ENCODE measurements around the gene TRAF2.
"Not testable (repeated sequence)": the region's sequence is repeated elsewhere in the genome, so short reads cannot be mapped to it uniquely, and the experiment has no call there.

The TRAF2 gene, protein sequence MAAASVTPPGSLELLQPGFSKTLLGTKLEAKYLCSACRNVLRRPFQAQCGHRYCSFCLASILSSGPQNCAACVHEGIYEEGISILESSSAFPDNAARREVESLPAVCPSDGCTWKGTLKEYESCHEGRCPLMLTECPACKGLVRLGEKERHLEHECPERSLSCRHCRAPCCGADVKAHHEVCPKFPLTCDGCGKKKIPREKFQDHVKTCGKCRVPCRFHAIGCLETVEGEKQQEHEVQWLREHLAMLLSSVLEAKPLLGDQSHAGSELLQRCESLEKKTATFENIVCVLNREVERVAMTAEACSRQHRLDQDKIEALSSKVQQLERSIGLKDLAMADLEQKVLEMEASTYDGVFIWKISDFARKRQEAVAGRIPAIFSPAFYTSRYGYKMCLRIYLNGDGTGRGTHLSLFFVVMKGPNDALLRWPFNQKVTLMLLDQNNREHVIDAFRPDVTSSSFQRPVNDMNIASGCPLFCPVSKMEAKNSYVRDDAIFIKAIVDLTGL

DNA sequence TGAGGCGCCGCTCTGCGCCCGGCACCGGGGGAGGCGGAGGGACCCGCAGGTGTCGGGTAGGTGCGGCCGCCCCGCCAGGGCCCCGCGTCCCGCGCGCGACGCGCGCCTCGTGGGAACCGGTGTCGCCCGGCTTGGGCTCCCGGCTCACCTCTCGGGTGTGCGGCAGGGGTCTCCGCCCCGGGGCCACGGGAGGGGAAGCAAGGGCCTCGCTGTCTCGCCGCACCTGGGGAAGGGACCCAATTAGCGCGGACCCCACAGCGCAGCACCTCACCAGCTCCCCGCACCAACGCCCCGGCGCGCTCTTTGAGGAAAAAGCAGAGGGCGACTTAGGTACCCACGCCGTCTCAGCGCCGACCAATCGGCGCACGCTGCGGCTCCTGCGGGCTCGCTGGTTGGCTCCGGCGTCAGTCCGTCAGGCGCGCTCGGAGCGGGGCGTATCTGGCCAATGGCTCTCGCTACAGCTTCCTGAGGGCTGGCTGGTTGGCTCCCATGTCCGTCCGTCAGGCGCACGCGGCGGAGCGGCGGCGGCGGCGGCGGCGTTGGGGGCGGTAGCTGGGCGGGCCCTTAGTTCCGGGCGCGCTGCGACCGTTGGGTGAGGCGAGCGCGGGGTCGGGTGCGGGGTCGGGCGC lies at the start of gene TRAF2:
TRAF2 (plus strand) TSS at position 567 of the 629 bp plus-strand sequence. CDS start 12,225 bp downstream, outside the sequence.
- DNase-seq, result peak; percentile 95 to 96

DNA sequence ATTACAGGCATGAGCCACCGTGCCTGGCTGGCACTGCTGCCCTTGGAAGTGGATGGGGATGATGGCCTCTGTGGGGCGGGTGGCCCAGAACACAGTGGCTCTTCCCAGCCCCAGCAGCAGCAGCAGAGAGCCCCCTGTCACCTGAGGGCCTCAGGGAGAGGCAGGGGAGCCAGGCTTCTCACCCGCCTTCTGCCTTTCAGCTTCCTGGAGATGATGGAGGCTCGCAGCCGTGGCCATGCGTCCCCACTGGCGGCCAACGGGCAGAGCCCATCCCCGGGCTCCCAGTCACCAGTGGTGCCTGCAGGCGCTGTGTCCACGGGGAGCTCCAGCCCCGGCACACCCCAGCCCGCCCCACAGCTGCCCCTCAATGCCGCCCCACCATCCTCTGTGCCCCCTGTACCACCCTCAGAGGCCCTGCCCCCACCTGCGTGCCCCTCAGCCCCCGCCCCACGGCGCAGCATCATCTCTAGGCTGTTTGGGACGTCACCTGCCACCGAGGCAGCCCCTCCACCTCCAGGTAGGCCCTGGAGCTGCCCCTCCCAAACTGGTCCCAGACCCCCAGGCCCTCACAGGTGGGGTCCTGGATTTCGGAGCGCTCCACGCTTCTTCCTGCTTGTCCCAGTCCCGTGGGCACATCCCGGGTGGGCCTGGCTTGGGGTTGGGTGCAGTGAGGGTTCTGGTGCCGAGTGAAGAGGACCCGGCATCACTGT lies 49.0 kb upstream of the TRAF2 start:
- DNase-seq, result no peak

DNA sequence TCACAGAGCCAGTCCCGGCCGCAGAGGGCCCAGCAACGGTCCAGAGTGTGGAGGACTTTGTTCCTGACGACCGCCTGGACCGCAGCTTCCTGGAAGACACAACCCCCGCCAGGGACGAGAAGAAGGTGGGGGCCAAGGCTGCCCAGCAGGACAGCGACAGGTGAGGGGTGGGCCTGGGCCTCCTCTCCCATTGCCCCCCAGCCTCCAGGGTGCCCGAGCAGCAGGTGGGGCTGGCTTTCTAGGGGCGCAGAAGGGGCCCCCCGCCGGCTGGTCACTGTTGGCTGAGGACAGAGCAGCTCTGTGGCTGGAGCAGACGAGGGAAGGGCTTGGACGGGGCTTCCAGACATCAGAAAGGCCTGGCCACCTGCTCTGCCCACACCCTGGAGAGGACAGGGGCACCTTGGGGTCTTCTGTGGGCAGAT lies 48.4 kb upstream of the TRAF2 start:
- not testable (repeated sequence) for DNase-seq

DNA sequence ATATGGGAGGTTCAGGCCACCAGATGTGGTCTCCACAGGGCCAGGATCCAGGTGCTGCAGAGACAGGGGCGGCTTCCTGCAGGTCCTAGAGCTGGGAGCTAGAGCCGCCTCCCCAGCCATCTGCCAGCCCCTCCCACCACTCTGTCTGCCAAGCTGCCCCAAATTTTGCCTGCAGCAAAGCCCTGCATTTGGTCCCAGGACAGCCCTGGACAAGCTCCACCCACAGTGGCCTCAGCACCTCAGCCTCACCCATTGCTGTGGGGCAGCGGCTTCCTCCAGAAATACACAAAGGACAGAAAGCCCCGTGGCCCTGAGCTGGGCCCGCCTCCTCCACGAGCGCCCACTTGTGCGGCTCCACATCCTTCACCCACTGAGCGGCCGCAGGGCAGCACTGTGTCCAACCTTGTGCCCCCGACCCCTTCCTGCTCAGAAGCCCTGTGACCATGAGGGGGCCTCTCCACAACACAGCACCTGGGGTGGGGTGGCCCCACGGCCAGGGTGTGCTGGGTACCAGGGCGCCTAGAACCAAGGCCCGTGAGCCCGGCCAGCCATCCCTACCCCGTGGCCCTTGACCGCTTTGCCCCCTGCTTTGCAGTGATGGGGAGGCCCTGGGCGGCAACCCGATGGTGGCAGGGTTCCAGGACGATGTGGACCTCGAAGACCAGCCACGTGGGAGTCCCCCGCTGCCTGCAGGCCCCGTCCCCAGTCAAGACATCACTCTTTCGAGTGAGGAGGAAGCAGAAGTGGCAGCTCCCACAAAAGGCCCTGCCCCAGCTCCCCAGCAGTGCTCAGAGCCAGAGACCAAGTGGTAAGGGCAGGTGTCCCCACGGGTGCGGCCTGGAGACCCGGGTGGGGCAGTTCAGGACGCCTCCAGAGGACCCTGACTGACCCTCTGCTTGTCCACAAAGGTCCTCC lies 47.7 kb upstream of the TRAF2 start:
- DNase-seq, result no peak

DNA sequence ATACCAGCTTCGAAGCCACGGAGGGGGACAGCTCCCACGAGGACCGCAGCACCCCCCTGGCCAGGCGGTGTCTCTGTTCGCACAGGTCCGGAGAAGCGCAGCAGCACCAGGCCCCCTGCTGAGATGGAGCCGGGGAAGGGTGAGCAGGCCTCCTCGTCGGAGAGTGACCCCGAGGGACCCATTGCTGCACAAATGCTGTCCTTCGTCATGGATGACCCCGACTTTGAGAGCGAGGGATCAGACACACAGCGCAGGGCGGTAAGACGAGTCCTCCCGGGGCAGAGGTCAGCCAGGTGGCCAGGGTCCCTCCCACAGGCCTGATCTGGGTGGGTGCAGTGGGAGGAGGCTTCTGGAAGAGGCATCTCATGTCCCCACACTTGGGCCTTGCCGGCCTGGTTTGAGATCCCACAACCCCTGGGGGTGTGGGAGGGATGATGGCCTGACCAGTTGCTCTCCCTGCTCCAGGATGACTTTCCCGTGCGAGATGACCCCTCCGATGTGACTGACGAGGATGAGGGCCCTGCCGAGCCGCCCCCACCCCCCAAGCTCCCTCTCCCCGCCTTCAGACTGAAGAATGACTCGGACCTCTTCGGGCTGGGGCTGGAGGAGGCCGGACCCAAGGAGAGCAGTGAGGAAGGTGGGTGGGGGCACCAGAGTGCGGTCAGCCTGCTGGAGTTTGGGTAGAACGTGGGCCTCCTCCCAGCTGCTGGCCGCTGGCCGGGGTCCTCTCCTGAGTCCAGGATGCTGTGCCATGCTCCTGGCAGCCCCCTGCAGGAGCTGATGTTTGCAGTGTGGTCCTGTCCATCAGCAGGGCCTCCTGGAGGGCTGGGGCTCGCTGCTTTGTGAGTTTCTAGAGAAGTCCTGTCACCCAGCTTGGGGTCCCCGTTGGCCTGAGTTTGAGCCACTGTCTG lies 46.8 kb upstream of the TRAF2 start:
- DNase-seq, result no peak

DNA sequence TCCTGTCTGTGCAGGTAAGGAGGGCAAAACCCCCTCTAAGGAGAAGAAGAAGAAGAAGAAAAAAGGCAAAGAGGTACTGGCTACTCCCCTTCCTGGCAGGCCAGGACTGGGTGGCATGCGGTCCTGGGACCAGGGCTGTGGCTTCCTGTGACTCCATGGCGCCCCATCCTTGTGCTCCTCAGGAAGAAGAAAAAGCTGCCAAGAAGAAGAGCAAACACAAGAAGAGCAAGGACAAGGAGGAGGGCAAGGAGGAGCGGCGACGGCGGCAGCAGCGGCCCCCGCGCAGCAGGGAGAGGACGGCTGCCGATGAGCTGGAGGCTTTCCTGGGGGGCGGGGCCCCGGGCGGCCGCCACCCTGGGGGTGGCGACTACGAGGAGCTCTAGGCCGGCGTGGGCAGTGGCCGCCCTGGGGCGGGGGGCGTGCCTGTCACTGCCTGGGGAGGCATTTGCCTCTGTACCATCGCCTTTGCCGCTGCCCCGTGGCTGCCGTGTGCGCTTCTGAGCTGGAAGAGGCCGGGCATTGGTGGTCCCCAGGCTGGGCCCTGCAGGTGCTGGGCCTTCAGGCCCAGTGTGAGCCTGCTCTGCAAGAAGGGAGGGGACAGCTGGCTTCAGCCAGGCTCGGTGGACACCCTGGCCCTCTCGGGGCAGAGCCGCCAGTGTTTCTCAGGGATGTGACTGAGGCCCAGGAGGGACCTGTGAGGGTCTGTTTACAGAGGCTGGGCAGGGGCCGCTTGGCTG lies 46.0 kb upstream of the TRAF2 start:
- no peak for DNase-seq

DNA sequence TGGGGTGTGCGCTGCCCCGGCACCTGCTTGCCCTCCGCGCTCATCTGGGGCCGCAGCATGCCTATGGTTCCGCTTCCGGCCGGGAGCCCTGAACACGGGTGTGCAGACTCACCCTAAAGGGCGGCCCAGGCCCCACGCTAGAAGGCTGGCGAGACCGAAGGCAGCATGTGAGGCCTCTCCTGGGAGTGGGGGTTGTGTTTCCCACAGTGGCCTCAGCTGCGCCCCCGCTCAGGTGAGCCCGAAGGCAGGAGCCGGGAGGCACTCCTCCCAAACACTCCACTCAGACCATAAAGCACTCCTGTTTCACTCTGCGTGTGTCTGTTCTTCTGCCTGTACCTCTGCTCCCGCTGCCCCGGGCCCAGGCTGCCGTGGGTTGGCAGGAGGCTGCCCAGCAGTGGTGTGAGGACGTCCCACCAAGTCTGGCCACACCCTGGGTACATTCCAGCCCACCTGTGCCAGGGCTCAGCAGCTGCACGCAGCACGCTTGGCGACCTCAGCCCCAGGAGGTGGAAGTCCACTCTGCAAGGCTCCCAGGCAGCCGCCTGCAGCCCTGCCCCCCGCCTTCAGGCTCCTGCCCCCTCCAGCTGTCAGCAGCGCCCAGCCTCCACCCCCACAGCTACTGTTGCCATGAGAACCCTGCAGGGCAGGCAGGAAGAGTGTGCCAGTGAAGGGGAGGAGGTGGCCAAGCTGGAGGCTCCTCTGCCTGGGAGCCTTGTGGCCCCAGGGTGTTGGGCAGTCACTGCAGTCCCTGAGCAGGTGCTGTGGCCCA lies 45.3 kb upstream of the TRAF2 start:
- DNase-seq, result no peak

DNA sequence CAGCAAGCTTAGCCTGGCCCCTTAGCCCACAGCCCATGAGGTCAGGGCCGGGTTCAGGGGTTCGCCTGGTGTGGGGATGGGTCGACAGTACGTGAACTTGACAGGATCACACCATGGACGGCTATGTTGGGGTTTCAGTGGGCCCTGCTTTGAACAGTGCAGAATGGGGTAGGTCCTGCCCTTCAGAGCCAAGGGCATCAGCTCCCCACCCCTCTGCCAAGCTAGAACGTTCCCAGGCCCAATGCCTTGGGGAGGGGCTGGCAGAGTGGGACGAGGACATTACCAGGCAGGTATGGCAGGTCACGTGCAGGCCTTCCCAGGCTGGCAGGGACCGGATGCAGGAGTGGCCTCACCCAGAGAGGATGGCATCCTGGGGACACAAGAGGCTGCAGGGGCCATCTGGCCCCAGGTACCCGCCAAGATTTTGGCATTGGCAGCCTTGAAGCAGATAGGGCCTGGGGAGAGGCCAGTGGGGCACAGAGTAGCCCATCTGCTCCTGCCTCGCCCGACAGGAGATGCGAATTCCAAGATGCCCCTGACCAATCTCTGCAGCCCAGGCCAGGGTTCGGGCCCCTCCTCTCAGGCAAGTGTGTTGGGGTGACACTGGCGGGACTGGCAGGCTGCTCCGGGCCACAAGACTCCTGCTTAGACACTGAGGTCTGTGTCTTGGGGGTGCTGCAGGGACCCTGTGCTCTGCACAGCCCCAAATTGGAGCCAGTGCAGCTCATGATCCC lies 44.5 kb upstream of the TRAF2 start:
- DNase-seq, result not testable (repeated sequence)

DNA sequence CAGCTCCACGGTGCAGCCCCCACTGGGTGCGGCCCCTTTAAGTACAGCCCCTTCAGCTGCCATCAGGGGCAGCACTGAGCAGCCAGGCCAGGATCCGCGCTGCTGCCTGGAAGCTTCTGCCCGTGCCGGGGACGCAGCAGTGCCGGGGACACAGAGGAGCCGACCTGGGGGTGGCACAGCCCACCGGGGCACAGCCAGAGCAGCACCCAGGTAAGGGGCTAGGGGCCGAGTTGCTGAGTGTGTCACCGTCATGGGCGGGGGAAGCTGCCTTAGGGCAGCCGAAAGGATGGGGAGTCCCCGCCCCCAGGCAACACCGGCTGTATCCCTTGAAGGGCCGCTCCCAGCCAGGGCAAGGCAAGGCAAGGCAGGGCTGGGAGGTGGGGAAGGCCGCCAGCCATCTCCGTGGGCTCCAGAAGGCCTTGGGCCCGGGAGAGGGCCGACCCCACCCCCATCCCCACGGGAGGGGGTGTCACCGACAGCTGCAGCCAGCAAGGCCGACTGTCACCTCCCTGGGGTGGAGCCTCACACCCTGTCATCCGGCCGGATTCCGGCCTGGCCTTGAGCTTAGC lies 43.9 kb upstream of the TRAF2 start, which contains the start of gene AJM1:
AJM1 (plus strand) TSS at position 99 of the 569 bp plus-strand sequence. CDS start 1,937 bp downstream, outside the sequence.
- DNase-seq, result peak; percentile 70 to 76

DNA sequence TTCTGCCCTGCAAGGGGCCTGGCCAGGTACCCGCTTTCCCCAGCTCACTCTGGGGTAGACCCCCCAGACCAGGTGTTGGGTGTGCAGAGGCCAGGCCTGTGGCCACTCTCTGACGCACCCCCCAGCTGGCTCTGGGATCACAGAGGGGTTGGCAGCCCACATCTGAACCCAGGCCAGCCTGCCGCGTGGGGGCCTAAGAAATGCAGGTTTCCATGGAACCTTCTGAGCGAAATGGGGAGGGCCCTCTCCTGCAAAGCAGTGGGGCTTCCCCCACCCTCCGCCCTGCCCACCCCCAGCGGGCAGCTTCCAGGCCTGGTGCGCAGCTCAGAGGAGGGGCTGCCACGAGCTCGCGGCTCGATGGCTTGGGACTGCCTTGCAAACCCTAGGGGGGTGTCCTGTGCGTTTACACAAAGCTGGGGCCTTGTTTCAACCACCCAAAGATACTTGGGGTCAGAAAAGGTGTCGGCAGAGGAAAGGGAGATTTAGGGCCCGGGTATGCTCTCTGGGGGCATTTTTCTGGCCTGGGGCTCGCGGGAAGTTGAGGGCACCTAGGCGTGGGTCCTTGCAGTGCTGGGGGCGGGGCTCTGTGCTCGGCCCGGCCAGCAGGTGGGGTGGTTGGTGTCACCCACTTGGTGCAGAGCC lies 43.0 kb upstream of the TRAF2 start:
- not testable (repeated sequence) for DNase-seq

DNA sequence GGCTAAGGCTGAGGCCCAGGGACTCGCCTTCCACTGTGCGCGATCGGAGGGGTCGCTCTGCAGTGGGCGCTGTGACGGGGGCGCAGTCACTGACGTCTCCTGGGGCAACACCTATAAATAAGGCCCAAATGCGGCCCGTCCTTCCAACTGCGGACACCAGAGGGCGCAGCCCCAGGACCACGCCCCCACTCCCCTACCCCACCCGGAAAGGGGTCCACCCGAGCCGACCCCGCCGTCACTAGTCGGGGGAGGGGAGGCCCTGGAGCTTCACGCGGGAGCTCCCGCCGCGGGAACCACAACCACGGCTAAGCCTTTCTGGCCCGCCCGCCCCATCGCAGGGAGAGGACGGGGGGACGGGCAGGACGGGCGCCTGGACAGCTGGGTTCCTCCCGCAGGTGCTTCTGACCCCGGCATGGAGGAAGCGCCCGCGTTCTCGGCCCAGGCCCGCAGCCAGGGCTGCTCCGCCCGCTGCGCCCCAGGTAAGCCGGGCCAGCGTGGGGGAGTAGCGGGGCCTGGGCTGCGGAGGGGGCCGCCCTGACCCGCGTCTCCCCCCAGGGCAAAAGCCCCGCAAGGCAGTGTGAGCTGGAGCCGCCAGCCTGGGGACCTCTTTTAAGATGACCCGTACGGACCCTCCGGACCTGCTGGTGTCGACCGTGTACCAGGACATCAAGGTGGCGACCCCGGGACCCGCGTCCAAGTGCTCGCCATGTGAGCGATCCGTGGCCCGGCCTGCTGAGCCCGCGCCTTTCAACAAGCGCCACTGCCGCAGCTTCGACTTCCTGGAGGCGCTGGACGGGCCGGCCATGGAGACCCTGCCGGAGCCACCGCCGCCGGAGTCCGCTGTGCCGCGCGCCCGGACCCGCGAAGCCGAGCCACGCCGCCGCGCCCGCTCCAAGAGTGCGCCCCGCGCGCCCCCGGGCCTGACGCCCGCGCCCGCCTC lies 42.2 kb upstream of the TRAF2 start:
- DNase-seq, result peak; percentile 52

DNA sequence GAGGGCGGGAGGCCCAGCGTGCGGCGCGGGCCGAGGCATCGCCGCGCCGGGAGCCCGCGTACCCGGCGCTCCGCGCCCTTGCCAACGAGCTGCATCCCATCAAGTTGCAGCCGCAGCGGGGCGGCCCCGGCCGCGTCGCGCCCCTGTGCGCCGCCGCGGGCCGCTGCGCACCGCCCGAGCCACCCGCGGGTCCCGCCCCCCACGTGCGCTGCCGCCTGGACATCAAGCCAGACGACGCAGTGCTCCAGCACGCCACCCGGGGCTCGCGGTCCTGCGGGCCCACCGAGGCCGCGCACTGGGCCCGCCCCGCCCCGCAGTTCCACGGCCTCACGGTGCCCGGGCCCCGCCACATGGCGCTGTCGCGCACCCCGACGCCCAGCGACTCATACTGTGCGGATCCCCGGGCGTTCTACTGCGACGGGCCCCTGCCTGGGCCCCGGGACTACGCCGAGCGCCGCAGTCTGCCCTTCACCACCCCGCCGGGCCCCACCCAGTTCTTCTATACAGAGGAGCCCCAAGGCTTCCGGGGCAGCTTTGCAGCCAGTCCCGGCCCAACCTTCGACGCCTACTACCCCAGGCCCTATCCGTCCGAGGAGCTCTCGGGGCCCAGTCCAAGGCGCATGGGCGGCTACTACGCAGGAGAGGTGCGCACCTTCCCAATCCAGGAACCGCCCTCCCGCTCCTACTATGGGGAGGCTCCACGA lies 41.4 kb upstream of the TRAF2 start:
- no peak for DNase-seq

DNA sequence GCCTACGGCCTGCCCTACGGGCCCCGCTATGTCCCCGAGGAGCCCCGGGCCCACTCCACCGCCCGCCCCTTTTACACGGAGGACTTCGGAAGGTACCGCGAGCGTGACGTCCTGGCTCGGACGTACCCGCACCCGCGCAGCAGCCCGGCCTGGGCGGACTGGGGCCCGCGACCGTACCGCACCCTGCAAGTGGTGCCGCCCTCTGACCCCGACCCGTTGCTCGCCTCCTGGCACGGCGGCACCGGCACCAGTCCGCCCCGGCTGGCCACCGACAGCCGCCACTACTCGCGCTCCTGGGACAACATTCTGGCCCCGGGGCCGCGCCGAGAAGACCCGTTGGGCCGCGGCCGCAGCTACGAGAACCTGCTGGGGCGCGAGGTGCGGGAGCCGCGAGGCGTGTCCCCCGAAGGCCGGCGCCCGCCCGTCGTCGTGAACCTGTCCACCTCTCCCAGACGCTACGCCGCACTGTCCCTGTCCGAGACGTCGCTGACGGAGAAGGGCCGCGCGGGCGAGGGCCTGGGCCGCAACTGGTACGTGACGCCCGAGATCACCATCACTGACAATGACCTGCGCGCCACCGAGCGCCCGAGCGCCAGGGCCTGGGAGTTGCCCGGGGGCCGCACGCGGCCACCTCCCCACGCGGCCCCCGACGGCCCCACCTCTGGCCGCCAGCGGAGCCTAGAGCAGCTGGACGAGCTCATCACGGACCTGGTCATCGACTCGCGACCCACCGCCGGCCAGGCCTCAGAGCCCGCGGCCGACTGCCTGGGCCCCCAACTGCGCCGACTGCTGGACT lies 40.7 kb upstream of the TRAF2 start:
- DNase-seq, result no peak

DNA sequence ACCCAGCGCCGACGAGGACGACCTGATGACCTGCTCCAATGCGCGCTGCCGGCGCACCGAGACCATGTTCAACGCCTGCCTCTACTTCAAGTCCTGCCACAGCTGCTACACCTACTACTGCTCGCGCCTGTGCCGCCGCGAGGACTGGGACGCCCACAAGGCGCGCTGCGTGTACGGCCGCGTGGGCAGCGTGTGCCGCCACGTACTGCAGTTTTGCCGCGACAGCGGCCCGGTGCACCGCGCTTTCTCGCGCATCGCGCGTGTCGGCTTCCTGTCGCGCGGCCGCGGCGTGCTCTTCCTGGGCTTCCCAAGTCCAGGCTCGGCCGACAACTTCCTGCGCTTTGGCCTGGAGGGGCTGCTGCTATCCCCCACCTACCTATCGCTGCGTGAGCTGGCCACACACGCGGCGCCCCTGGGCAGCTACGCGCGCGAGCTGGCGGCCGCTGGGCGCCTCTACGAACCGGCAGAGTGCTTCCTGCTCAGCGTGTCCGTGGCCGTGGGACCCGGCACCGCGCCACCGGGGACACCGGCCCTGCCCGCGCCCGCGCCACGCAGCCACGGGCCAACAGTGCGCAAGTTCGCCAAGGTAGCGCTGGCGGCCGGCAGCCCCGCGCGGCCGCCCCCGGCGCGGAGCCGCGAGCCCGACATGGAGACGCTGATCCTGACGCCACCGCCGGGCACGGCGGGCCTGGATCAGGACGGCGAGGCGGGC lies 39.8 kb upstream of the TRAF2 start:
- DNase-seq, result peak in 1 of 2 experiments; percentile 40
